AG04450 (cell line): Measurements from ENCODE around the gene TMEM183A. TPM values are rescaled to one million over a fixed set of nuclear protein-coding genes. Genes with fewer than 3 reads are reported as not detected.

ENCODE experiments used
- CTCF ChIA-PET: fragments of 300-600, 350-600 bp; formaldehyde crosslinking; extraction: SDS; loops from one replicate; lab custom pipeline; 2022; ENCODE audit warnings: antibody characterized with exemption, inconsistent platforms; lab: Charles Lee
- POLR2A ChIA-PET: fragments of 350-600 bp; formaldehyde crosslinking; extraction: SDS; loops from one replicate; lab custom pipeline; 2021; ENCODE audit warnings: antibody characterized with exemption, inconsistent platforms; lab: Yijun Ruan, JAX
- DNase-seq: peaks from one replicate; pipeline ENCODE4 v3.0.0-alpha.2; 2011; ENCODE audit warnings: low read depth, low spot score
- H3K27ac ChIP-seq: one replicate; pipeline ENCODE4 v1.5.1; 2012; ENCODE audit warnings: low read depth, low read length, control low read depth
- H3K27me3 ChIP-seq: one replicate; pipeline ENCODE4 v1.6.0; 2012; ENCODE audit warnings: low read length; ENCODE audit not compliant: control insufficient read depth, insufficient read depth
- H3K4me3 ChIP-seq: 2 replicates; pipeline ENCODE4 v1.5.1; 2011; ENCODE audit warnings: mild to moderate bottlenecking, low read depth, low read length, control low read depth
- H3K9me3 ChIP-seq: 2 replicates; pipeline ENCODE4 v1.5.1; 2012; ENCODE audit warnings: low read length; ENCODE audit not compliant: control insufficient read depth, insufficient read depth
- polyA plus RNA-seq: library from polyadenylated mRNA; depleted of rRNA; stranded (reverse); fragments of >200 nt; gene quantifications from 2 replicates; pipeline ENCODE4 v1.2.3, GENCODE V29; 2011
- TF ChIP-seq, protein P1 (sequence below): IDR thresholded peaks from 2 replicates; pipeline ENCODE4 v1.5.1; 2011; ENCODE audit warnings: low read depth, low read length, control low read depth, inconsistent platforms

TMEM183A gene
- polyA plus RNA-seq, 1 experiment: 93.4 TPM

DNA sequence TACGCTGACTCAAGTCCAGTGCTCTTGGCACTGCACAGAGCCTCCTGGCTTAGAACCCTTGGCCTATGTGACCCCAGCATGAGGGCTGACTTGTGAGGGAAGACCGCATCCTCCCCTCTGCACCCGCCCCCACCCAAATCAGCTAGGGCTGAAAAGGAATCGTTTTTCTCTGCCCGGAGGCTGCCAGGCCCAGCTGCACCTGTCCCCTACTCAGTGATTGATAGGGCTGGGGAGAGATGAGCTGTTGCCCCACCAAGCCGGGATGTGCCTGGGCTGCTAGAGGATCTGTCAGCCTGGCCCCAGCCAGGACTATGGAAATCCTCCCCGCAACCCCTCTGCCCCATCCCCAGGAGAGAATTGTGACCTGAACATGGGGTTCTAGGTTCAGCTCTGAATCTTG lies 58.0 kb downstream of the TMEM183A start:
- Histone ChIP-seq H3K9me3 (no peaks in the 10 kb centered on the region), H3K27me3 (peaks cover 13% of the 10 kb centered on the region), H3K27ac (no peak overlapping the region), H3K4me3 (no peak overlapping the region)
- ChIA-PET CTCF (interaction anchor here (1.8 to 2.8 kb wide), 2 partner anchors 26 to 202 kb away, joined by 10 to 12 read pairs; no protein-coding TSS in a partner anchor), POLR2A (no interaction called here)
- TF ChIP-seq, protein P1, sequence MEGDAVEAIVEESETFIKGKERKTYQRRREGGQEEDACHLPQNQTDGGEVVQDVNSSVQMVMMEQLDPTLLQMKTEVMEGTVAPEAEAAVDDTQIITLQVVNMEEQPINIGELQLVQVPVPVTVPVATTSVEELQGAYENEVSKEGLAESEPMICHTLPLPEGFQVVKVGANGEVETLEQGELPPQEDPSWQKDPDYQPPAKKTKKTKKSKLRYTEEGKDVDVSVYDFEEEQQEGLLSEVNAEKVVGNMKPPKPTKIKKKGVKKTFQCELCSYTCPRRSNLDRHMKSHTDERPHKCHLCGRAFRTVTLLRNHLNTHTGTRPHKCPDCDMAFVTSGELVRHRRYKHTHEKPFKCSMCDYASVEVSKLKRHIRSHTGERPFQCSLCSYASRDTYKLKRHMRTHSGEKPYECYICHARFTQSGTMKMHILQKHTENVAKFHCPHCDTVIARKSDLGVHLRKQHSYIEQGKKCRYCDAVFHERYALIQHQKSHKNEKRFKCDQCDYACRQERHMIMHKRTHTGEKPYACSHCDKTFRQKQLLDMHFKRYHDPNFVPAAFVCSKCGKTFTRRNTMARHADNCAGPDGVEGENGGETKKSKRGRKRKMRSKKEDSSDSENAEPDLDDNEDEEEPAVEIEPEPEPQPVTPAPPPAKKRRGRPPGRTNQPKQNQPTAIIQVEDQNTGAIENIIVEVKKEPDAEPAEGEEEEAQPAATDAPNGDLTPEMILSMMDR: no peak
- DNase-seq: no peak

DNA sequence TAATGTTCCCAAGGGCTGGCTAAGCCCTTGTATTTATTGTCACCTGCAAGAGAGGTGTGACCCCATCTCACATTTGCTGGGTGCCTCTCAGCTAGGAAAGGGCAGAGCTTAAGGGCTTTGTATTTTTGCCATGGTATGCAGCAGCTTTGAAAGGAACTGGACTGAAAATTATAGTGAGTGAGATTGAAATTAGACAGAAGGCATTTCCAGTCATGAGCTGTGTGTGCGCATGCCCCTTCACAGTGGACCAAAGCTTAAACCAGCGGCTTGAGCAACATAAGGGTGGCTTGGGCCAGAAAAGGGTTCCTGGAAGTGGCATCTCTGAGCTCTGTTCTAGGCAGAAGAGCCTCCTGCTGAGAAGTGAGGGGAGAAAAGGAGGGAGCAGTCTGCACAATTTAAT lies 58.8 kb downstream of the TMEM183A start:
- no peak for DNase-seq
- H3K4me3 ChIP-seq: no peak overlapping the region
- POLR2A ChIA-PET: no interaction called here
- TF ChIP-seq, protein P1: no peak
- H3K27ac ChIP-seq: no peak overlapping the region
- CTCF ChIA-PET: interaction anchor here (0.6 to 2.8 kb wide), 3 partner anchors 27 to 201 kb away, joined by 3 to 12 read pairs (median 10); no protein-coding TSS in a partner anchor
- peaks cover 12% of the 10 kb centered on the region for H3K27me3 ChIP-seq
- no peaks in the 10 kb centered on the region for H3K9me3 ChIP-seq

DNA sequence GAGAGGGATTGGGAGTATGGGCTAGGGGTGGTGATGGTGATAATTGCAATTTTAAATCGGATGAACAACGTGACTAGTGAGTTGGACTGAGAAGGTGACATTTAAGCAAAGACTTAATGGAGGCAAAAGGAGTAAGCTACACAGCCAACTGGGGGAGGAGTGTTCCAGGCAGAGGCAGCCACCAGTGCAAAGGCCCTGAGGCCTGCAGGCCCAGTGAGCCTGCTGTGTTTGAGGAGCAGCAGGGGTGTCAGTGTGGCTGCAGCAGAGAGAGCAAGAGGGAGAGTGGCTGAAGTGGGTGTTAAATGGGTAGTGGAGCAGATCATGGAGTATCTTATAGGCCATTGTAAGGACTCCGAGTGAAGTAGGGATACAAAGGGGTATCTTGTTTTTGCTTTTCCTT lies 59.8 kb downstream of the TMEM183A start:
- CTCF ChIA-PET: interaction anchor here (1.0 to 2.8 kb wide), 4 partner anchors 28 to 200 kb away, joined by 5 to 12 read pairs (median 8); no protein-coding TSS in a partner anchor
- Histone ChIP-seq H3K9me3 (no peaks in the 10 kb centered on the region), H3K27ac (no peak overlapping the region), H3K27me3 (peaks cover 10% of the 10 kb centered on the region), H3K4me3 (no peak overlapping the region)
- TF ChIP-seq, protein P1: no peak
- DNase-seq: no peak
- POLR2A ChIA-PET: no interaction called here

DNA sequence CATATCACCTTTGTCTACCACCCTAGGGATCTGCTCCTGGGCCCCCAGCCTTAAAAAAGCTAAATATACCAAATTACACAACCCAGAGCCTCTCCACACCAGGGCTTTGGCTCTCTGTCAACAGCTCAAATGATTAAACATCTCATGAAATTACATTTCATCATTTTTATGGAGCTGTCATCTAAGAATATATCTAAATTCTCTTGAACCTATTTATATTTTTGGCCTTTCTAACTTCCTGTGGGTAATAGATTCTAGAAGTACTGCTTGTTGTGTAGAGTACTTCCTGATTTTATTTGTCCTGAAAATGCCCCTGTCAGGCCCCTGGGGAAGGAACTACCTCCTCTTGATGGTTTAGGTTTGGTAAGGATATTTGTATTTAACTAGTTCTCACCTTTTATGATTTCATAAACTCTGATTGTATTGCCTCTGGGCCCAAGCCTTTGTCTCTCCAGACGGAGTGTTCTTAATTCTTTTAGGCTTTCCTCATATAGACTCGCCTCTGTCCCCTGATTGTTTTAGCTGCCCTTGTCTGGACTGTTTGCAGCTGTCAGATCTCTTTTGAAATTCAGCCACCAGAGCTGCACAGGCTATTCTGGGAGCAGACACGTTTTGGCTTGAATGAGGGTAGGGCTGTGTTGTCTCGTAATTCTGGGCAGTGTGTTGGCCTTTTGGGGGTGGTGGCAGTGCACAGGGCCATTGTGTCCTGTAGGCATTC lies 62.0 kb downstream of the TMEM183A start:
- H3K4me3 ChIP-seq: no peak overlapping the region
- TF ChIP-seq, protein P1: no peak
- ChIA-PET POLR2A (no interaction called here), CTCF (interaction anchor here (0.8 to 2.2 kb wide), 3 partner anchors 30 to 198 kb away, joined by 3 to 7 read pairs (median 6); partner anchors contain the start of gene ADORA1)
- DNase-seq: no peak
- H3K27me3 ChIP-seq: peaks cover 16% of the 10 kb centered on the region
- H3K27ac ChIP-seq: no peak overlapping the region
- H3K9me3 ChIP-seq: no peaks in the 10 kb centered on the region

DNA sequence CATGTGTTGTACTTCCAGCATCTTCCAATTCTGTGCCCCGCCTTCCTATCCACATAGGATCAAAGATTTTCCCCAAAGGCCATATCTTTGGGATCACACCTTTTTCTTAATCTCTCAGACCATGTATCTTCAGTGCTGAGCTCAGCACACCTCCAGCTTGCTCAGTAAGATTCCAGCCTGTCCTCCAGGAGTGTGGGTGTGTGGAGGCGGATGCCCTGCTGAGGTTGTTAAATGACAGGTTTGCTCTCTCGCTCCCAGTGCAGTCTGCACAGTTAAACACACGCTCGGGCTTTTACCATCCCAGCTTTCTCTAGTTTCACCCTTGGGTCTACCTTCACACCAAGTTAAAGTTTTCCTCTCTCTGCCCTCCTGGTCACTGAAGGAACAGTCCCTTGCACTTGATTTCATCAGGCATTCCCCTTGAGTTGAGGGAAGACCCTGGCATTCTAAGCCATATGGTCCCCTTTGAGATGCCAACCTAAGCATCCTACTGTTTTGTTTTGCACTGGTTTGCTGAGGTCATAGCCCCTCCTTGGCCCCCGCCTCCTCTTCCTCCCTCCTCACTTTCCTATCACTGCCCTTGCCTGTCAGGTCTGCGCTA lies 64.9 kb downstream of the TMEM183A start:
- no peak overlapping the region for H3K4me3 ChIP-seq
- H3K27ac ChIP-seq: no peak overlapping the region
- TF ChIP-seq, protein P1: no peak
- CTCF ChIA-PET: no interaction called here
- no peaks in the 10 kb centered on the region for H3K9me3 ChIP-seq
- no peak for DNase-seq
- POLR2A ChIA-PET: no interaction called here
- H3K27me3 ChIP-seq: peaks cover 36% of the 10 kb centered on the region
